Measurements from ENCODE around the gene C2CD2.

GRCh38 chr21:41885341-41886024 is 68.3 kb downstream of the C2CD2 start:
- TF ChIP-seq CTCF (IDR thresholded peaks at IDR 0.05) (no peak), POLR2A (IDR thresholded peaks at IDR 0.05) (no peak)
